Germinal center (tissue), 1 donor: ENCODE measurements around the gene GRM8.

Experiments
- DNase-seq: peaks from one replicate; pipeline ENCODE4 v3.0.0; 2012; ENCODE audit warnings: mixed read lengths, low spot score

Gene GRM8

GRCh38 chr7:126511046-126511445, 741.7 kb downstream of the GRM8 start:
- DNase-seq, result no peak

- no peak for DNase-seq
Observed at GRCh38 chr7:126501617-126502016, 751.1 kb downstream of the GRM8 start.

- no peak for DNase-seq
Observed at GRCh38 chr7:126499481-126499880, 753.3 kb downstream of the GRM8 start.

- DNase-seq, result no peak
Observed at GRCh38 chr7:126495733-126496132, 757.0 kb downstream of the GRM8 start.

- DNase-seq, result no peak
Observed at GRCh38 chr7:126495001-126495400, 757.7 kb downstream of the GRM8 start.

GRCh38 chr7:126493801-126494200, 758.9 kb downstream of the GRM8 start:
- no peak for DNase-seq

GRCh38 chr7:126489874-126490273, 762.9 kb downstream of the GRM8 start:
- no peak for DNase-seq

- DNase-seq, result no peak
Observed at GRCh38 chr7:126487728-126488442, 764.9 kb downstream of the GRM8 start.

- DNase-seq, result no peak
Observed at GRCh38 chr7:126486806-126487205, 765.9 kb downstream of the GRM8 start.

GRCh38 chr7:126485791-126486190, 767.0 kb downstream of the GRM8 start:
- DNase-seq, result no peak

- no peak for DNase-seq
Observed at GRCh38 chr7:126483972-126484371, 768.8 kb downstream of the GRM8 start.

GRCh38 chr7:126472825-126473224, 779.9 kb downstream of the GRM8 start:
- no peak for DNase-seq

- DNase-seq, result no peak
Observed at GRCh38 chr7:126462405-126462804, 790.3 kb downstream of the GRM8 start.

GRCh38 chr7:126460664-126461063, 792.1 kb downstream of the GRM8 start:
- no peak for DNase-seq

- DNase-seq, result no peak
Observed at GRCh38 chr7:126453104-126453503, 799.6 kb downstream of the GRM8 start.

- peak; percentile 3 for DNase-seq
Observed at GRCh38 chr7:126450269-126450671, 802.5 kb downstream of the GRM8 start.

- no peak for DNase-seq
Observed at GRCh38 chr7:126449611-126450268, 803.0 kb downstream of the GRM8 start.

- DNase-seq, result no peak
Observed at GRCh38 chr7:126447984-126448383, 804.8 kb downstream of the GRM8 start.

GRCh38 chr7:126445991-126446390, 806.8 kb downstream of the GRM8 start:
- DNase-seq, result no peak

GRCh38 chr7:126443951-126444350, 808.8 kb downstream of the GRM8 start:
- no peak for DNase-seq

- DNase-seq, result no peak
Observed at GRCh38 chr7:126442908-126443307, 809.8 kb downstream of the GRM8 start.

- DNase-seq, result no peak
Observed at GRCh38 chr7:126441745-126442144, 811.0 kb downstream of the GRM8 start.

- no peak for DNase-seq
Observed at GRCh38 chr7:126440542-126440941, 812.2 kb downstream of the GRM8 start.
